NCI-H2107 treated with DMSO at 0.1 percent for 48 hours (cell line): Measurements from ENCODE around the gene CFAP210.
A peak's percentile ranks its signal among the peaks of the same experiment; 100 is the strongest.

Source experiments
- DNase-seq: peaks from one replicate; lab custom pipeline; 2025; ENCODE audit not compliant: unreplicated experiment; lab: John Stamatoyannopoulos, UW

Gene CFAP210

GRCh38 chr2:169673921-169674320, 20.3 kb downstream of the CFAP210 start:
- DNase-seq, result no peak

GRCh38 chr2:169673106-169673505, 21.1 kb downstream of the CFAP210 start:
- no peak for DNase-seq

- no peak for DNase-seq
Measured at GRCh38 chr2:169672406-169672805, 21.8 kb downstream of the CFAP210 start.

- no peak for DNase-seq
Measured at GRCh38 chr2:169670937-169671336, 23.3 kb downstream of the CFAP210 start.

GRCh38 chr2:169670215-169670651, 24.0 kb downstream of the CFAP210 start:
- no peak for DNase-seq

DNA sequence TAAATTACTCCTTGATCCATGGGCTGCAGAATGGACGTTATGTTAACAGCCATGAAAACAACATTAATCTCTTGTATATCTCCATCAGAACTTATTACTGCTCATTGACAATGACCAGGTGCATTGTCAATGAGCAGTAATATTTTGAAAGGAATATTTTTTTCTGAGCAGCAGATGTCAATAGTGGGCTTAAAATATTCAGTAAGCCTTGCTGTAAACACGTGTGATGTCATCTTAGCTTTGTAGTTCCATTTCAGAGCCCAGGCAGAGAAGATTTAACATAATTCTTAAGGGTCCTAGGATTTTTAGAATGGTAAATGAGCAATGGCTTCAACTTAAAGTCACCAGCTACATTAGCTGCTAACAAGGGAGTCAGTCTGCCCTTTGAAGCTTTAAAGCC, 26.6 kb downstream of the CFAP210 start:
- DNase-seq, result no peak

GRCh38 chr2:169664978-169665930, 29.0 kb downstream of the CFAP210 start:
- no peak for DNase-seq

DNA sequence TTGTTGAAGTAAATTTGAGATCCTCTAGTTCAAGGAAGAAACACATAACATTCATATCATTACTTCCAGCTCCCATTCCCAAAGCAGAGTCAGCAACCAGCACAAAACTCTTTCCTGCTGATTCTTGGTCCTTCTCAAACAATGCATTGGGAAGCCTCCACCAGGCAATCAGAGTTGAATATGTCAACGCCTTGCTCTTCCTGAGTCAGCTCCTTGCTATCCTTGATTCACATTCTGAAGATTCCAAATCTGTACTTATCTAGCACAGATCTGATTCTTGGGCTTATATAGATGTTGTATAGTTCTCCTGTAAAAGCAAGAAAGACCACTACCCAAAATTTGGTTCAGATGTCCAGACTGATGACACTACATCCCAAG, 29.6 kb downstream of the CFAP210 start:
- DNase-seq, result no peak

DNA sequence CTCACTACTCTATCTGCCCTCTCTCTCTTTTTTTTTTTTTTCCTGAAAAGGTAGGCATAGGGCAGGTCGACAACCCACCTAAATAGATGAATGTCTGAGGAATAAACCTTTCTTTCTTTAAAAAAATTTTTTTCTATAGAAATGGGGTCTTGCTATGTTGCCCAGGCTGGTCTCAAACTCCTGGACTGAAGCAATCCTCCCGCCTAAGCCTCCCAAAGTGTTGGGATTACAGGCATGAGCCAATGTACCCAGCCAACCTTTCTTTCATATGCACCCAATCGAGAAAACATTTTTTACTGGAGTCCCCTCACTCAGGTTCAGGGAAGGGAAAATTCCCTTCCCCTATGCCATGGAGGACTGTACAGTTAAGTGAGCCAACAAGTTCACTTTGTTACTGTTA, 31.0 kb downstream of the CFAP210 start:
- DNase-seq, result no peak

- DNase-seq, result no peak
Measured at GRCh38 chr2:169662744-169663143, 31.5 kb downstream of the CFAP210 start.

- peak; percentile 29 for DNase-seq
Measured at GRCh38 chr2:169661265-169661664, 32.9 kb downstream of the CFAP210 start.

DNA sequence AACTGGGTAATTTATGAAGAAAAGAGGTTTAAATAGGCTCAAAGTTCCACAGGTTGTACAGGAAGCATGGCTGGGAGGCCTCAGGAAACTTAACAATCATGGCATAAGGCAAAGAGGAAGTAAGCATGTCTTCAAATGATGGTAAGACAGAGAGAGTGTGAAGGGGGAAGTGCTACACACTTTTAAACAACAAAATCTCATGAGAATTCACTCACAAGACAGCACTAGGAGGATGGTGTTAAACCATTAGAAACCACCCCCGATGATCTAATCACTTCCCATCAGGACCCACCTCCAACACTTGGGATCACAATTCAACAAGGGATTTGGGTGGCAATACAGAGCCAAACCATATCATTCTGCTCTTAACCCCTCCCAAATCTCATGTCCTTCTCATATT, 34.9 kb downstream of the CFAP210 start:
- no peak for DNase-seq

DNA sequence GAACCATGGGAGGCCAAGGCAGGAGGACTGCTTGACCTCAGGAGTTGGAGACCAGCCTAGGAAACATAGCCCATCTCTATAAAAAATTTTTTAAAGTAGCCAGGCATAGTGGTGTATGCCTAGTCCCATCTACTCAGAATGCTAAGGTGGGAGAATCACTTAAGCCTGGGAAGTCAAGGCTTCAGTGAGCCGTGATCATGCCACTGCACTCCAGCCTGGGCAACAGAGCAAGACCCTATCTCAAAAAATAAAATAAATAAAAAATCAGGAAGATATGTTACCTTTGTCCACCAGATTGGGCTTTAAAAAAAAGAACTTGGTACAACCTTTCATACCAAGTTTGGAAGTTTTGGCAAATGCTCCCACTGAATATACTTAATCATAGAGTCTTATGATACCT, 35.3 kb downstream of the CFAP210 start:
- no peak for DNase-seq

DNA sequence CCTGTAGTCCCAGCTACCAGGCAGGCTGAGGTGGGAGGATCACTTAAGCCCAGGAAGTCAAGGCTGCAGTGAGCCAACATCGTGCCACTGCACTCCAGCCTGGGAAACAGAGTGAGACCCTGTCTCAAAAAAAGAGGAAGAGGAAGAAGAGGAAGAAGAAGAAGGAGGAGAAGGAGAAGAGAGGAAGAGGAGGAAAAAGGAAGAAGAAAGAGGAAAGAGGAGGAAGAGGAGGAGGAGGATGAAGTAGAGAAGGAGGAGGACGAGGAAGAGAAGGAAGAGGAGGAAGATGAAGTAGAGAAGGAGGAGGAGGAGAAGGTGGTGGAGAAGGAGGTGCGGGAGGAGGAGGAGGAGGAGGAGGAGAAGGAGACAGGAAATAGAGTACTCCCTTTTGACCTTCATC, 38.0 kb downstream of the CFAP210 start:
- DNase-seq, result no peak

DNA sequence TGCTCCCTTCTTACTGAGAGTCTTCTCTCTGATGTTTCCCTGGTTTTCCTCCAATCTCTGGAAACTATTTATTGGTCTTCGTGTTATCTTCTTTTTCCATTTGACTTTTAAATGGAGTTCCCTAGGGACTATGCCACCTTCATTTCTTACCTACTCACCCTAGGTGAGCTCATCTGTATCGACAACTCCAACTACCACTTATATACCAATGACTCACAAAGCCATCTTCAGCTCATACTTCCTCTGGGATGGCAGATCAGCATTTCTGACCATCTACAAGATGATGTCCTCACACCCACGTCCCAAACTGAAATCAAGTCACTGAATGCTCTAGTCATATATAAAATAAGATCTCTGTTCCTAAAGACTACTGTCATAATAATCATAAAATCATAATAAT, 40.6 kb downstream of the CFAP210 start:
- DNase-seq, result no peak

DNA sequence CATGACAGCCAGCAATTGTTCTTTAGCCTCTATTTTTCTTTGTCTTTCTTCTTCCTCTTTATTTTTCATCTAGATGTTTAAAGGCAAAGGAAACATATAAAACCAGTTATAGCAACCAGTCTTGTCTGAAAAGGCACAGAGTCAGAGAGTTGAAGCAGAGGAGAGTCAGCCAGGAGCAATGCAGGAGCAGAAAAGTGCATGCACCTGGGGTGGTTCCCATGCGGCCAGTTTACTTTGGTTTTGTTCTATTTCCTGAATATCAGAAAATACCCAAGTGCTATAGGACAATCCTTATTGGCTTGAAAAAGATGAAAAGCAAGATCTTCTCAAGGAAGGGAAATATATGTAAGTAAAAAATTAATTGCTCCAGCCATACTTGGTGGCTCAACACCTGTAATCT, 44.9 kb downstream of the CFAP210 start:
- no peak for DNase-seq

DNA sequence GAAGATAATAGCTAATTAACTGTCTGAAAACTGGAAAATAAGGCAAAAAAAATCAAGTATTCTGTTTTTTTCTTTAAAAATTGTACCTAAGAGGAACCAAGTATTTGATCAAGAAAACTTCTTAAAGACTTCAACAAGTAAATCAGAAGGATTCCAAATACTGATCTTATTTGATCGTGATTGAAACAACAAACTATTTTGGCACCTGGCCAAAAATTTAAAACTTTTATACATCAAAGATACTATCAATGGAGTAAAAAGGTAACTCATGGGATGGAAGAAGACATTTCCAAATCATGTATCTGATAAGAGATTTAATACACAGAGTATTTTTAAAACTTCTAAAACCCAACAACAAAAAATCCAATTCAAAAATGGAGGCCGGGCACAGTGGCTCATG, 46.7 kb downstream of the CFAP210 start:
- DNase-seq, result no peak

DNA sequence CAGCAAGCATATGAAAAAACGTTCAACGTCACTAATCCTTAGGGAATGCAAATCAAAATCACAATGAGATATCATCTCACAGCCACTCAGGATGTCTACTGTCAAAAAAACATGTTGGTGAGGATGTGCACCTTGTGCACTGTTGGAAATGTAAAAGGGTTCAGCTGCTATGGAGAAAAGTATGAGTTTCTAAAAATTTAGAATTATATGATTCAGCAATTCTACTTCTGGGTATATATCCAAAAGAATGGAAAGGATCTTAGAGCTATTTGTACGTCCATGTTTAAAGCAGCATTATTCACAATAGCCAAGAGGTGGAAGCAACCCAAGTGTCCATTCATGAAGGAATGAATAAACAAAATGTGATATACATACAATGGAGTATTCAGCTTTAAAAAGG, 50.0 kb downstream of the CFAP210 start:
- no peak for DNase-seq

DNA sequence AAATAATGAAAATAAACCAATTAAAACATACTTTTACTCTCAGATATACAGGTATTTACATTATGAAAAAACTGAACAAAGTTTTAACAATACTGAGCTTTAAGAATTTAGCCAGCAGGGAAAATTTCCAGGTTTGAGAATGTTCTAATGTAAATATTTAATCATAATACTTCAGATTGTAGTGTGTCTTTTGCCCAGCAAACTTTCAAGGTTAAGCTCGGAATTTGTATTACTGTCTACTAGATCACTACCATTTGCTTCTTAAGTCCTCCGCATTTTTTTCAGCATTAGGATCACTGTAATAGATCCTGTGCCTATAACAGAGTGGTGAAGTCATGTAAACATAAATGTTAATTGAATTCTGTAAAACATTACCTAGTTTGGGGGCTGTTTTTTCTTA, 52.7 kb downstream of the CFAP210 start:
- DNase-seq, result no peak

- DNase-seq, result no peak
Measured at GRCh38 chr2:169640104-169640503, 54.1 kb downstream of the CFAP210 start.

- no peak for DNase-seq
Measured at GRCh38 chr2:169637620-169638019, 56.6 kb downstream of the CFAP210 start.

GRCh38 chr2:169636440-169637097, 57.6 kb downstream of the CFAP210 start:
- no peak for DNase-seq
